HG03521 (cell line): ENCODE measurements around the gene TRIP10.

ENCODE experiments used
- ATAC-seq: cut with Tn5 transposase; IDR thresholded peaks from one replicate; pipeline ENCODE4 v1.9.1; 2021; ENCODE audit warnings: mild to moderate bottlenecking, moderate library complexity; ENCODE audit not compliant: unreplicated experiment

Gene TRIP10

GRCh38 chr19:6710273-6711077 is 29.0 kb upstream of the TRIP10 start:
- ATAC-seq, result no peak

GRCh38 chr19:6711078-6711361 is 28.5 kb upstream of the TRIP10 start:
- ATAC-seq, result no peak

- ATAC-seq, result no peak
Observed at GRCh38 chr19:6711605-6712004, 27.9 kb upstream of the TRIP10 start.

- ATAC-seq, result no peak
Observed at GRCh38 chr19:6712231-6712630, 27.2 kb upstream of the TRIP10 start.

- no peak for ATAC-seq
Observed at GRCh38 chr19:6712692-6713670, 26.5 kb upstream of the TRIP10 start.

- no peak for ATAC-seq
Observed at GRCh38 chr19:6713773-6714692, 25.4 kb upstream of the TRIP10 start.

- no peak for ATAC-seq
Observed at GRCh38 chr19:6714749-6715555, 24.5 kb upstream of the TRIP10 start.

- no peak for ATAC-seq
Observed at GRCh38 chr19:6716610-6716970, 22.9 kb upstream of the TRIP10 start.

GRCh38 chr19:6717036-6717435 is 22.4 kb upstream of the TRIP10 start:
- no peak for ATAC-seq

GRCh38 chr19:6717441-6717971 is 22.0 kb upstream of the TRIP10 start:
- ATAC-seq, result no peak

GRCh38 chr19:6718111-6718740 is 21.3 kb upstream of the TRIP10 start:
- ATAC-seq, result no peak

- no peak for ATAC-seq
Observed at GRCh38 chr19:6718741-6719539, 20.5 kb upstream of the TRIP10 start.

GRCh38 chr19:6719540-6719861 is 20.0 kb upstream of the TRIP10 start:
- ATAC-seq, result no peak

GRCh38 chr19:6719992-6720368 is 19.5 kb upstream of the TRIP10 start:
- ATAC-seq, result no peak

- no peak for ATAC-seq
Observed at GRCh38 chr19:6720369-6721137, 18.9 kb upstream of the TRIP10 start, which contains the start of gene C3. Gene C3, minus strand, starts transcription at chr19:6720650. Its CDS starts 61 bp downstream, at chr19:6720589.

- no peak for ATAC-seq
Observed at GRCh38 chr19:6721138-6721474, 18.4 kb upstream of the TRIP10 start.

- no peak for ATAC-seq
Observed at GRCh38 chr19:6721773-6722172, 17.7 kb upstream of the TRIP10 start.

- ATAC-seq, result no peak
Observed at GRCh38 chr19:6723108-6723618, 16.3 kb upstream of the TRIP10 start.
